NT2/D1 (cell line): ENCODE measurements around the gene G0S2.

Experiments
- SUZ12 ChIP-seq: IDR thresholded peaks from 2 replicates; pipeline ENCODE4 v1.6.1; 2011; ENCODE audit not compliant: insufficient read length, insufficient read depth; ENCODE audit errors: extremely low read depth
- YY1 ChIP-seq: IDR thresholded peaks from 2 replicates; pipeline ENCODE4 v1.6.1; 2011; ENCODE audit not compliant: insufficient read length, insufficient read depth

DNA sequence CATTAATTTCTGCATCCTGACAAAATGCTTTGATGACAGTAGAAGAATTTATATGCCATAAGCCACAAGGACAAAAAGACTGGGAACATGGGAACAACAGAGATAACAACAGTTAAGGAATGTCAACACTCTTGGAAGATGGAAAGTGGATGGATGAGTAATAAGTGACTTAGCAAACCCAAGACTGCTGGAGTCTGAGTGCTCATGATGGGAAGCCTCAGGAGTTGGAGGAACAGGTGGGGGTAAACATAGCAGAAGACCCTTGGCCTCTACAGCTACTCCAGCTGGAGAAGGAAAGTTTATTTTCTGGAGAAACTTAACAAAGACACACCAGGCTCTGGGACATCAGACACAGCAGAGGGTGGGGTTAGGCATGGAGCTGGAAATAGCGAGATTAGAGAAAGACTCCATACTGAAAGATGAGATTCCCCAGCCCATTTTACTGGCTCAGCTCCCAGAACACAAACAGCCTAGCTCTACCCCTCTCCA, 13.6 kb downstream of the G0S2 start:
- no peak for TF ChIP-seq SUZ12
- no peak for TF ChIP-seq YY1
